ENCODE results near the gene CD3G. TPM values are rescaled to one million over a fixed set of nuclear protein-coding genes. Genes with fewer than 3 reads are reported as not detected.

Gene CD3G
- total RNA-seq, 1 donor from 2014 or later = not detected

GRCh38 chr11:118301600-118302195, 42.4 kb upstream of the CD3G start:
- H3K27me3 Mint-ChIP-seq (ENCODE audit: insufficient read depth, low read depth) = peaks cover 8% of the 10 kb centered on the region
- peak overlapping the region; percentile 8 for H2AFZ ChIP-seq (replicated peaks)

DNA sequence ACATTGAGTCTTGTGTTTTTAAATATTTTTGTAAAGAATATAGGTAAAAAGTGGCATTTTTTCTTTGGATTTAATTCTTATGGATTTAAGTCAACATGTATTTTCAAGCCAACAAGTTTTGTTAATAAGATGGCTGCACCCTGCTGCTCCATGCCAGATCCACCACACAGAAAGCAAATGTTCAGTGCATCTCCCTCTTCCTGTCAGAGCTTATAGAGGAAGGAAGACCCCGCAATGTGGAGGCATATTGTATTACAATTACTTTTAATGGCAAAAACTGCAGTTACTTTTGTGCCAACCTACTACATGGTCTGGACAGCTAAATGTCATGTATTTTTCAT, 39.9 kb upstream of the CD3G start:
- H3K27ac Mint-ChIP-seq = no peak overlapping the region
- Histone ChIP-seq H3F3A (ENCODE audit: low read depth) (no peaks in the 10 kb centered on the region), H3K27ac (no peak overlapping the region), H3K4me3 (no peak overlapping the region), H2AFZ (replicated peaks) (no peak overlapping the region), H3K79me2 (ENCODE audit: low read depth) (no peaks in the 10 kb centered on the region), H3K9me3 (ENCODE audit: low read depth) (no peaks in the 10 kb centered on the region), H3K9ac (no peak overlapping the region), H3K4me2 (no peak overlapping the region), H3K4me1 (no peaks in the 10 kb centered on the region), H3K27me3 (peaks cover 6% of the 10 kb centered on the region), H4K20me1 (ENCODE audit: low read depth) (no peaks in the 10 kb centered on the region), H3K36me3 (no peaks in the 10 kb centered on the region)
- no peaks in the 10 kb centered on the region for H3K9me3 Mint-ChIP-seq
- no peak overlapping the region for H3K4me3 Mint-ChIP-seq
- H3K36me3 Mint-ChIP-seq = no peaks in the 10 kb centered on the region
- no peak for DNase-seq (ENCODE audit: low spot score)
- TF ChIP-seq EZH2phosphoT487 (IDR thresholded peaks at IDR 0.05) = no peak
- no peak for TF ChIP-seq EZH2 (IDR thresholded peaks at IDR 0.05)
- TF ChIP-seq, protein P1, sequence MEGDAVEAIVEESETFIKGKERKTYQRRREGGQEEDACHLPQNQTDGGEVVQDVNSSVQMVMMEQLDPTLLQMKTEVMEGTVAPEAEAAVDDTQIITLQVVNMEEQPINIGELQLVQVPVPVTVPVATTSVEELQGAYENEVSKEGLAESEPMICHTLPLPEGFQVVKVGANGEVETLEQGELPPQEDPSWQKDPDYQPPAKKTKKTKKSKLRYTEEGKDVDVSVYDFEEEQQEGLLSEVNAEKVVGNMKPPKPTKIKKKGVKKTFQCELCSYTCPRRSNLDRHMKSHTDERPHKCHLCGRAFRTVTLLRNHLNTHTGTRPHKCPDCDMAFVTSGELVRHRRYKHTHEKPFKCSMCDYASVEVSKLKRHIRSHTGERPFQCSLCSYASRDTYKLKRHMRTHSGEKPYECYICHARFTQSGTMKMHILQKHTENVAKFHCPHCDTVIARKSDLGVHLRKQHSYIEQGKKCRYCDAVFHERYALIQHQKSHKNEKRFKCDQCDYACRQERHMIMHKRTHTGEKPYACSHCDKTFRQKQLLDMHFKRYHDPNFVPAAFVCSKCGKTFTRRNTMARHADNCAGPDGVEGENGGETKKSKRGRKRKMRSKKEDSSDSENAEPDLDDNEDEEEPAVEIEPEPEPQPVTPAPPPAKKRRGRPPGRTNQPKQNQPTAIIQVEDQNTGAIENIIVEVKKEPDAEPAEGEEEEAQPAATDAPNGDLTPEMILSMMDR (IDR thresholded peaks at IDR 0.05) = no peak
- H3K27me3 Mint-ChIP-seq (ENCODE audit: insufficient read depth, low read depth) = peaks cover 10% of the 10 kb centered on the region
- H3K4me1 Mint-ChIP-seq = peaks cover 4% of the 10 kb centered on the region

More at GRCh38 chr11:118301600-118302195, 42.4 kb upstream of the CD3G start:
- H4K20me1 ChIP-seq (ENCODE audit: low read depth) = no peaks in the 10 kb centered on the region
- H3K4me2 ChIP-seq = no peak overlapping the region
- TF ChIP-seq EZH2phosphoT487 (IDR thresholded peaks at IDR 0.05) = no peak
- H3F3A ChIP-seq (ENCODE audit: low read depth) = no peaks in the 10 kb centered on the region
- H3K79me2 ChIP-seq (ENCODE audit: low read depth) = no peaks in the 10 kb centered on the region
- H3K36me3 ChIP-seq = no peaks in the 10 kb centered on the region
- DNase-seq (ENCODE audit: low spot score) = no peak
- Mint-ChIP-seq H3K4me3 (no peak overlapping the region), H3K9me3 (no peaks in the 10 kb centered on the region), H3K4me1 (peaks cover 4% of the 10 kb centered on the region), H3K36me3 (no peaks in the 10 kb centered on the region), H3K27ac (no peak overlapping the region)
- H3K27me3 ChIP-seq = peaks cover 6% of the 10 kb centered on the region
- H3K9me3 ChIP-seq (ENCODE audit: low read depth) = no peaks in the 10 kb centered on the region
- H3K4me1 ChIP-seq = no peaks in the 10 kb centered on the region
- no peak overlapping the region for H3K4me3 ChIP-seq
- no peak overlapping the region for H3K9ac ChIP-seq
- H3K27ac ChIP-seq = no peak overlapping the region

GRCh38 chr11:118304568-118305248, 39.4 kb upstream of the CD3G start, which contains the start of gene CD3E:
Gene CD3E, plus strand, starts transcription at chr11:118304730. Its CDS starts 223 bp downstream, at chr11:118304953.
- Histone ChIP-seq H3K9me3 (ENCODE audit: low read depth) (no peaks in the 10 kb centered on the region), H3K36me3 (no peaks in the 10 kb centered on the region), H4K20me1 (ENCODE audit: low read depth) (no peaks in the 10 kb centered on the region), H3K79me2 (ENCODE audit: low read depth) (no peaks in the 10 kb centered on the region), H3K4me3 (no peak within 1 kb of the TSS), H3K9ac (no peak within 1 kb of the TSS), H2AFZ (replicated peaks) (peak within 1 kb of the TSS; percentile 68), H3K27ac (no peak within 1 kb of the TSS), H3K4me1 (no peaks in the 10 kb centered on the region), H3K4me2 (no peak within 1 kb of the TSS), H3K27me3 (peaks cover 6% of the 10 kb centered on the region), H3F3A (ENCODE audit: low read depth) (no peaks in the 10 kb centered on the region)
- H3K9me3 Mint-ChIP-seq = no peaks in the 10 kb centered on the region
- H3K4me3 Mint-ChIP-seq = no peak within 1 kb of the TSS
- peaks cover 4% of the 10 kb centered on the region for H3K4me1 Mint-ChIP-seq
- no peak within 1 kb of the TSS for H3K27ac Mint-ChIP-seq
- H3K27me3 Mint-ChIP-seq (ENCODE audit: insufficient read depth, low read depth) = peaks cover 10% of the 10 kb centered on the region
- H3K36me3 Mint-ChIP-seq = no peaks in the 10 kb centered on the region
- TF ChIP-seq EZH2 (IDR thresholded peaks at IDR 0.05) (no peak), EZH2phosphoT487 (IDR thresholded peaks at IDR 0.05) (no peak)
- TF ChIP-seq, protein P1 (IDR thresholded peaks at IDR 0.05) = no peak
- no peak for DNase-seq (ENCODE audit: low spot score)

DNA sequence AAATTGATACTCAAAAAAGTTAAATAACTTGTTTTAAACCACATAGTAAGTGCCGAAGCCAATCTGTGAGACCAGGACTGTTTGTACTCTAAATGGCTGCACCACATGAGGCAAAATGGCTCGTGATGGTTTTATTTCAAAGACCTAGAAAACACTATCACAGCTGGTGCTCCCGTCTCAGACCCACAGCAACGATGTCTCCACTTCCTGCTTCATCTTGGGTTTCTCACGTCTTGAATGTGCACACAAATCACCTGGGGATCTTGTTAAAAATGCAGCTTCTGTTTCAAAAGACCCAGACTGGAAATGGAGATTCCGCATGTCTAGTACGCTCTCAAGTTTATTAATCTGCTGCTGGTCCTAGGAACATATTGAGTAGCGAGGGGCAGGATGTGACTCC, 38.4 kb upstream of the CD3G start:
- Histone ChIP-seq H3K27ac (no peak overlapping the region), H3K27me3 (peaks cover 6% of the 10 kb centered on the region), H2AFZ (replicated peaks) (no peak overlapping the region), H3F3A (ENCODE audit: low read depth) (no peaks in the 10 kb centered on the region), H4K20me1 (ENCODE audit: low read depth) (no peaks in the 10 kb centered on the region), H3K4me1 (no peaks in the 10 kb centered on the region), H3K79me2 (ENCODE audit: low read depth) (no peaks in the 10 kb centered on the region), H3K4me2 (no peak overlapping the region), H3K4me3 (no peak overlapping the region), H3K9ac (no peak overlapping the region), H3K36me3 (no peaks in the 10 kb centered on the region), H3K9me3 (ENCODE audit: low read depth) (no peaks in the 10 kb centered on the region)
- H3K36me3 Mint-ChIP-seq = no peaks in the 10 kb centered on the region
- TF ChIP-seq EZH2 (IDR thresholded peaks at IDR 0.05) (no peak), EZH2phosphoT487 (IDR thresholded peaks at IDR 0.05) (no peak)
- TF ChIP-seq, protein P1 (IDR thresholded peaks at IDR 0.05) = no peak
- no peak for DNase-seq (ENCODE audit: low spot score)
- H3K4me1 Mint-ChIP-seq = peaks cover 4% of the 10 kb centered on the region
- H3K27ac Mint-ChIP-seq = no peak overlapping the region
- H3K4me3 Mint-ChIP-seq = no peak overlapping the region
- no peaks in the 10 kb centered on the region for H3K9me3 Mint-ChIP-seq
- peaks cover 13% of the 10 kb centered on the region for H3K27me3 Mint-ChIP-seq (ENCODE audit: insufficient read depth, low read depth)
